HG03139 (cell line): ENCODE results near the gene IGFLR1.
"Not testable (repeated sequence)": the region's sequence is repeated elsewhere in the genome, so short reads cannot be mapped to it uniquely, and the experiment has no call there.

Experiments used
- ATAC-seq: cut with Tn5 transposase; IDR thresholded peaks from one replicate; pipeline ENCODE4 v1.9.1; 2021; ENCODE audit not compliant: unreplicated experiment

IGFLR1 gene

GRCh38 chr19:35710784-35711723, 31.2 kb downstream of the IGFLR1 start:
- ATAC-seq: no peak

- ATAC-seq: no peak
Observed at GRCh38 chr19:35708391-35708790, 33.9 kb downstream of the IGFLR1 start.

- no peak for ATAC-seq
Observed at GRCh38 chr19:35704218-35704617, 38.0 kb downstream of the IGFLR1 start, which contains the start of gene ZBTB32. Gene ZBTB32, plus strand, starts transcription at chr19:35704558. Its CDS starts 10,069 bp downstream, at chr19:35714627.

GRCh38 chr19:35703343-35703742, 38.9 kb downstream of the IGFLR1 start:
- no peak for ATAC-seq

- peak; percentile 93 for ATAC-seq
Observed at GRCh38 chr19:35702223-35703012, 39.8 kb downstream of the IGFLR1 start.

GRCh38 chr19:35696835-35697234, 45.4 kb downstream of the IGFLR1 start:
- no peak for ATAC-seq

GRCh38 chr19:35695895-35696422, 46.3 kb downstream of the IGFLR1 start:
- ATAC-seq: no peak

GRCh38 chr19:35693835-35694599, 48.2 kb downstream of the IGFLR1 start:
- ATAC-seq: peak; percentile 76

- no peak for ATAC-seq
Observed at GRCh38 chr19:35693422-35693821, 48.8 kb downstream of the IGFLR1 start.

- ATAC-seq: no peak
Observed at GRCh38 chr19:35692010-35692409, 50.2 kb downstream of the IGFLR1 start.

GRCh38 chr19:35691106-35691505, 51.1 kb downstream of the IGFLR1 start:
- ATAC-seq: not testable (repeated sequence)

- ATAC-seq: no peak
Observed at GRCh38 chr19:35689836-35690235, 52.4 kb downstream of the IGFLR1 start.
